ENCODE data around the gene HES2.
"Not testable (repeated sequence)": the region's sequence is repeated elsewhere in the genome, so short reads cannot be mapped to it uniquely, and the experiment has no call there.

HES2 gene

DNA sequence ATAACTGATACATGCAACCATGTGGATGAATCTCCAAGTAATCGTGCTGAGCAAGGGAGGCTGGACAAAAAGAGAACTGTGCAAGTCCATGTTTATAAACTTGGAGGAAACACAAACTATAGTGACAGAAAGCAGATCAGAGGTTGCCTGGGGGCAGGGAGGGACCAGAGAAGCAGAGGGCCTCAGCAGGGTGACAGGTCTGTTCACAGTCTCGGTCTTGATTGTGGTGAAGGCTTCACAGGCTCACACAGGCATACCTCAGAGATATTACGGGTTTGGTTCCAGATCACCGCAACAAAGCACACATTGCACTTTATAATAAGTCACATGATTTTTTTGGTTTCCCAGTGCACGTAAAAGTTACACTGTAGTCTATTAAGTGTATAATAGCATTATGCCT lies 54.7 kb downstream of the HES2 start:
- DNase-seq (ENCODE audit: low read depth): no peak
- TF ChIP-seq, protein P1, sequence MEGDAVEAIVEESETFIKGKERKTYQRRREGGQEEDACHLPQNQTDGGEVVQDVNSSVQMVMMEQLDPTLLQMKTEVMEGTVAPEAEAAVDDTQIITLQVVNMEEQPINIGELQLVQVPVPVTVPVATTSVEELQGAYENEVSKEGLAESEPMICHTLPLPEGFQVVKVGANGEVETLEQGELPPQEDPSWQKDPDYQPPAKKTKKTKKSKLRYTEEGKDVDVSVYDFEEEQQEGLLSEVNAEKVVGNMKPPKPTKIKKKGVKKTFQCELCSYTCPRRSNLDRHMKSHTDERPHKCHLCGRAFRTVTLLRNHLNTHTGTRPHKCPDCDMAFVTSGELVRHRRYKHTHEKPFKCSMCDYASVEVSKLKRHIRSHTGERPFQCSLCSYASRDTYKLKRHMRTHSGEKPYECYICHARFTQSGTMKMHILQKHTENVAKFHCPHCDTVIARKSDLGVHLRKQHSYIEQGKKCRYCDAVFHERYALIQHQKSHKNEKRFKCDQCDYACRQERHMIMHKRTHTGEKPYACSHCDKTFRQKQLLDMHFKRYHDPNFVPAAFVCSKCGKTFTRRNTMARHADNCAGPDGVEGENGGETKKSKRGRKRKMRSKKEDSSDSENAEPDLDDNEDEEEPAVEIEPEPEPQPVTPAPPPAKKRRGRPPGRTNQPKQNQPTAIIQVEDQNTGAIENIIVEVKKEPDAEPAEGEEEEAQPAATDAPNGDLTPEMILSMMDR (conservative IDR thresholded peaks at IDR 0.05; ENCODE audit: low read depth, low read length): no peak
- no peak overlapping the region for H3K4me3 ChIP-seq (ENCODE audit: low read depth, low read length)

DNA sequence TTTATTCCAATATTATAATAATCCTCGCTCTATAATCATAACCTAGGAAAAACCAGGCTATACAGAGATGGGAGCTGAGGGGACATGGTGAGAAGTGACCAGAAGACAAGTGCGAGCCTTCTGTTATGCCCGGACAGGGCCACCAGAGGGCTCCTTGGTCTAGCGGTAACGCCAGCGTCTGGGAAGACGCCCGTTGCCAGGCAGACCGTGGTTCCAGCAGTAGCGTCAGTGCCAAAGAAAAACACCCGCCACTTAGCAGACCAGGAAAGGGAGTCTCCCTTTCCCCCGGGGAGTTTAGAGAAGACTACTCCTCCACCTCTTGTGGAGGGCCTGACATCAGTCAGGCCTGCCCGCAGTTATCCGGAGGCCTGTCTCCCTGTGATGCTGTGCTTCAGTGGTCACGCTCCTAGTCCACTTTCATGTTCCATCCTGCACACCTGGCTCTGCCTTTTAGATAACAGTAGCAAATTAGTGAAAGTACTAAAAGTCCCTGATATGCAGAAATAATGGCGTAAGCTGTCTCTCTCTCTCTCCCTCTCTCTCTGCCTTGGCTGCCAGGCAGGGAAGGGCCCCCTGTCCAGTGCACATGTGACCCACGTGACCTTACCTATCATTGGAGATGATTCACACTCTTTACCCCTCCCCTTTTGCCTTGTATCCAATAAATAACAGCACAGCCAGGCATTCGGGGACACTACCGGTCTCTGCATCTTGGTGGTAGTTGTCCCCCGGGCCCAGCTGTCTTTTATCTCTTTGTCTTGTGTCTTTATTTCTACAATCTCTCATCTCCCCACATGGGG lies 56.4 kb downstream of the HES2 start:
- H3K4me3 ChIP-seq (ENCODE audit: low read depth, low read length): not testable (repeated sequence)
- peak; percentile 65 for DNase-seq (ENCODE audit: low read depth)
- TF ChIP-seq, protein P1 (conservative IDR thresholded peaks at IDR 0.05; ENCODE audit: low read depth, low read length): peak; percentile 58

Measured in choroid plexus epithelial cell (primary cell).